Cardiac fibroblast (primary cell): ENCODE data around the gene C1orf116.
A peak's percentile ranks its signal among the peaks of the same experiment; 100 is the strongest.

Experiments used
- DNase-seq, 2 donors: peaks; one replicate each; pipeline versions ENCODE4 v3.0.0 to v3.0.0-alpha.2; 2010; ENCODE audit warnings: low read depth in 2 of 2
- H3K4me3 ChIP-seq, 2 donors: replicated peaks in 1 of 2; 1 replicate in 1 of 2; 2 replicates in 1 of 2; pipeline ENCODE4 v1.5.1; 2011; ENCODE audit warnings: low read depth in 2 of 2, low read length in 2 of 2, mild to moderate bottlenecking in 2 of 2, moderate library complexity in 1 of 2
- TF ChIP-seq, protein P1 (sequence below): IDR thresholded peaks from one replicate; pipeline ENCODE4 v1.5.1; 2011; ENCODE audit warnings: low read depth, mild to moderate bottlenecking, low read length, inconsistent platforms

C1orf116 gene

DNA sequence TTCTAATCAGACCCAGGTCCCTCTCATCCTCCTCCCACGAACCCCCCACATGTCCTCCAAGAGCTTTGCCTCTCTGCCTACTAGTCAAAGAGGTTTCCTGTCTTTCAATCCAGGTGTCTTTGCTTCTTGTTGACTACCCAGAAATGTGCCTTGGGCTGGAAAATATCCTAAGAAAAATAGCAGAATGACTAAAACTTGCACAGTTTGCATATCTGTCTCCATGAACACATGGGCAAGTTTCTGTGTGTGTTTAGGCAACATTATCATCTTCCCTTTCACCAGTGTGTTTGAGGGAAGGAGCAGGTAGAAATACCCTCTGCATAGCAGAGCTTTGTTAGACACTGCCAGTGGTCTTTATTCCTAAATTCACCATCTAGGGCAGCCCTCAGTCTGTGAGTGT lies 1.5 kb downstream of the C1orf116 start:
- no peak overlapping the region for H3K4me3 ChIP-seq
- TF ChIP-seq, protein P1, sequence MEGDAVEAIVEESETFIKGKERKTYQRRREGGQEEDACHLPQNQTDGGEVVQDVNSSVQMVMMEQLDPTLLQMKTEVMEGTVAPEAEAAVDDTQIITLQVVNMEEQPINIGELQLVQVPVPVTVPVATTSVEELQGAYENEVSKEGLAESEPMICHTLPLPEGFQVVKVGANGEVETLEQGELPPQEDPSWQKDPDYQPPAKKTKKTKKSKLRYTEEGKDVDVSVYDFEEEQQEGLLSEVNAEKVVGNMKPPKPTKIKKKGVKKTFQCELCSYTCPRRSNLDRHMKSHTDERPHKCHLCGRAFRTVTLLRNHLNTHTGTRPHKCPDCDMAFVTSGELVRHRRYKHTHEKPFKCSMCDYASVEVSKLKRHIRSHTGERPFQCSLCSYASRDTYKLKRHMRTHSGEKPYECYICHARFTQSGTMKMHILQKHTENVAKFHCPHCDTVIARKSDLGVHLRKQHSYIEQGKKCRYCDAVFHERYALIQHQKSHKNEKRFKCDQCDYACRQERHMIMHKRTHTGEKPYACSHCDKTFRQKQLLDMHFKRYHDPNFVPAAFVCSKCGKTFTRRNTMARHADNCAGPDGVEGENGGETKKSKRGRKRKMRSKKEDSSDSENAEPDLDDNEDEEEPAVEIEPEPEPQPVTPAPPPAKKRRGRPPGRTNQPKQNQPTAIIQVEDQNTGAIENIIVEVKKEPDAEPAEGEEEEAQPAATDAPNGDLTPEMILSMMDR = no peak

DNA sequence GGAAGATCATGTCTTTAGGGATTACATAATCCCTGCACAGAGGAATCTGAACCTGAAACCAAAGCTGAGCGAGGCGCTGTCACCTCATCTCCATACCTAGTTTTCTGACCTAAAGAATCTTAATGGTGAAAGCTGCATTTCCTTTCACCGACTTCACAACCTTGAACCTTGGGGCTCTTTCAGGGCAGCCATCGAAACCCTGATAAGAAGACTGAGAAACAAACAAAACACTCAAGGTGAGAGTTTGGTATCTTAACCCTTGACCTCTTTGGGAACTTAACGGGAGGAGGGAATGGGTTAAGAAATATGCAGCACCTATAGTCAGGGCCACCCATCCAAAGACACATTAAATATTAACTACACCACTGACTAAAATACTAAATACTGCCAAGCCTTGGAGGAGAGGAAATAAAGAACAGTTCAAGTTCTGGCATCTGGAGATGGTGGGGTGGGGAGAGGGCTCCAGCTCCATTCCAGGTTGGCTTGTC lies 2.0 kb downstream of the C1orf116 start:
- TF ChIP-seq, protein P1 = no peak
- no peak for DNase-seq
- H3K4me3 ChIP-seq = no peak overlapping the region

More for the DNA sequence above, 1.5 kb downstream of the C1orf116 start:
- no peak for DNase-seq

DNA sequence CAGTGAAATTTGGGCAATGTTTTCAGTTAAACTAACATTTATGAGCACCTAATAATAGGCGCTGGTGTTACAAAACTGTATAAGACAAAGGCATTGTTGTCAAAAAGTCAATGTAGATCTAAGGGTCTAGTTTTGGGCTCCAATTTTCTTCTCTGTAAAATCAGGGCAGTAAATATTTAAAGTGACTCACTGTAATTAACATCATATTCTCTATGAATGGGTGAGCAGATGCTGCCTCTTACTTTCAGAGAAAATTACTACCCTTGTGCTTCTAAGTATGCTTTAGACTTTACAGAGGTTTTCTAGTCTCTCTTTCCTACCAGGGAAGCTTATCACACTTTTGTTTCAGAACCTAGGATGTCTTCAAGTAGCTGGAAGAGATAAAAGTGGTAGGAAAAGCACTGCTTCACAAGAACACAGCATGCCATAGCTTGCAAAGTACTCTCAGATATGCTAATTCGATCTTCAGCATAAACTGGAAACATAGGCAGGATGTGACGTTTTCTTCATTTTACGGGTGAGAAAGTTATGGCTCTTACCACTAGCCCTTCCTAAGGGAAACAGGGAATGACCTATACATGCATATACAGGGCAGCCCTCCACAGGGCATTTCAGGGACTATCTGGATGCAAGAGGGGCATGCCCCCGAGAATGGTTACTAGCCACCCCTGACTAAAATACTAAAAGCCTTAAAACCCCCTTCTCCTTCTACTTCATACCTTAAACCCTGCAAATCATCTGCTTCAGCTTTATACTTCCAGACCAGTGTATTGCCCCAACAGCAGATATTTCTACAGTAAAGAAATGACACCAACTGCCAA lies 2.6 kb downstream of the C1orf116 start:
- no peak for DNase-seq
- no peak overlapping the region for H3K4me3 ChIP-seq

DNA sequence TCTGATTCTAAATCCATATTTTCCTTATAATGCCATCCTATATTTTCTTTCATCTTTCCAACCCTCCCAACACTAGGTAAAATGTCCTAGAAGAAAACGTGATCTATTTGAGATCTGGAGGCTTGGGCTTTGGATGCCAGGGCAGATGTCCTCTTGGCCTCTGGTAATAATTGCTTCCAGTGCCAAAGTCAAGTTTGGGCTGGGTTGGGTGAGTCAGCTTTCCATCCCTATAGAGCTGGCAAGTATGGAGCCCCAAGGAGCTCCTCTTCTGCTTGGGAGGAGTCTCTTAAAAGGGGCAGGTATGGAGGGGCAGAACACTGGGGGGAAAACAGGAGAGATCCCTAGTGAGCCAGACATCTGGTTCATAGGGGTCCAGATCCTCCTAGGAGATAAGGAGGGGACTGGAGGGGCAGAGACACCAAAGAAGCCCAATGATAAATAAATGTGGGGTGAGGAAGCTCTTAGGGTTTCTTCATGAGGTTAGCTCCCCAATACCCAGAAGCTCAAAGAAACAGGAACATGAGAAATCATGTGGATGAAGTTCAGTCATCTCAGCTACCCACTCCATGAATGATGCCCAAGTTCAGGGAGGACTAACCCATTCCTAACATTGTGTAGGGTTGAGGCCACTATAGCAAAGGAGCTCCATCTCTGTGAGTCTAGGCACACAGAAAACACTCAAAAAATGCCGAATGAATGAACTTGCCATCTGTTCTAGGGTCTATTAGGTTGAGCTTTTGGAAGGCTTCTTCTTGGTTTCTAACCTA lies 3.5 kb downstream of the C1orf116 start:
- TF ChIP-seq, protein P1 = no peak
- no peak overlapping the region for H3K4me3 ChIP-seq

More for the DNA sequence above, 2.6 kb downstream of the C1orf116 start:
- TF ChIP-seq, protein P1 = no peak

DNA sequence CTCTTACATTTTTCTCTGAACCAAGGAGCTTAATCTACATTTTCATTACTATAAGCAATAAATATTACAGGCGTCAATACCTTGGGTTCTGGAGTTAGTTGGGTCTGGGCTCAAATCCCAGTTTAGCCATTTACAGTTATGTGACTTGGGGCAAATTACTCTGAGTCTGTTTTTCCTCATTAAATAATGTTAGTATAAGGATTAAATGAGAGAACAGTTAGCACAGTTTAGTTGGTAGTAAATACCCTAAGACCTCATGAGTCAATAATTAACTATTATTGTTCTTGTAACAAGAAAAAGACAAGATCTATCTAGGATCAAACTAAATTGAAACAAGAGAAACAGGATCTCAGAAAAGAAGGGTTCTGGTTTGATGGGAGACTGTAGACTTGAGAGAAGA lies 4.6 kb downstream of the C1orf116 start:
- no peak overlapping the region for H3K4me3 ChIP-seq
- TF ChIP-seq, protein P1 = no peak
- DNase-seq = no peak

More for the DNA sequence above, 3.5 kb downstream of the C1orf116 start:
- DNase-seq = no peak

DNA sequence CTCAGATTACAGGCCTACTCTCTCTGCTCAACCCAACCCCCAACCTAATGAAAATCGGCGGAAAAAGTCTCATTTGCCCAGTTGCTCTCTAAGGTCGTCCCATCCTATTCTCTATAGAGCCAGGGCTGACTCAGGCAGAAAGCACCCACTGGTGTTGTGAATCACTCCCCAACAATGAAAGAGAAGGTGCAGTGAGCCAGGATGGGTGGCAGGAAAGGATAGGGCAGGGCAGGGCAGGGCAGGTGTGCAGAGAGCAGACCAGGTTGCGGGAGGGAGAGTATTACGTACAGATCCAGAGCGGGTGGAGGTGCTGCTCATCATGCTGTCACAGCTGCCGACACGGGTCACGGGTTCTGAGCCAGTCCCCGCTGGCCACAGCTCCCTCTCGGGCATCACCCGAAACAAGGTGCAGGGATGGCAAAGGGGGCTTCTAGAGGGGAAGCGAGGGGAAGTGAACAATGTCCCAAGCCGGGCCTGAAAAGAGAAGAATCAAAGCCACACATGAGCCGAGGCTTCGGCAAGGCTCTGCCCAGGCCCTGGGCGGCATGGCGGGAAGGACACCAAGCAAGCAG lies 5.3 kb downstream of the C1orf116 start:
- DNase-seq = peak in 1 of 2 donors; percentile 72
- no peak overlapping the region for H3K4me3 ChIP-seq
- TF ChIP-seq, protein P1 = no peak
